Gastroesophageal sphincter (tissue), 3 donors: Measurements from ENCODE around the gene ZCCHC3.

ENCODE experiments used
- CTCF ChIP-seq, 4 experiments: fragments of 200-600 bp in 2 of 4; fragments of 450-650 bp in 2 of 4; sonication (generic) in 1 of 4; IDR thresholded peaks; one replicate each; pipeline ENCODE4 v1.5.1; 2017 to 2019; ENCODE audit warnings: antibody characterized with exemption in 4 of 4, mild to moderate bottlenecking in 2 of 4, moderate library complexity in 2 of 4
- POLR2A ChIP-seq, 2 donors: fragments of 450-650 bp; IDR thresholded peaks; one replicate each; pipeline ENCODE4 v1.6.1; 2017; ENCODE audit warnings: antibody characterized with exemption in 2 of 2, mild to moderate bottlenecking in 2 of 2, moderate library complexity in 1 of 2
- POLR2AphosphoS5 ChIP-seq: sonication (generic); formaldehyde crosslinking; IDR thresholded peaks from one replicate; pipeline ENCODE4 v1.6.1; 2017; ENCODE audit warnings: antibody characterized with exemption

- no peak for TF ChIP-seq CTCF (IDR thresholded peaks at IDR 0.05)
- no peak for TF ChIP-seq POLR2AphosphoS5
- TF ChIP-seq POLR2A (IDR thresholded peaks at IDR 0.05), result no peak
Observed at GRCh38 chr20:346033-346639, 48.8 kb downstream of the ZCCHC3 start.
